Activated T-cell treated with anti-CD3 and anti-CD28 coated beads, Interleukin-2, amount 50 U/mL, for 48 hours (primary cell): Measurements from ENCODE around the gene THAP4.
"Not testable (repeated sequence)": the region's sequence is repeated elsewhere in the genome, so short reads cannot be mapped to it uniquely, and the experiment has no call there.

Source experiments
- DNase-seq, 2 experiments: peaks; one replicate each; pipeline ENCODE4 v3.0.0-alpha.2; 2020

Gene THAP4

DNA sequence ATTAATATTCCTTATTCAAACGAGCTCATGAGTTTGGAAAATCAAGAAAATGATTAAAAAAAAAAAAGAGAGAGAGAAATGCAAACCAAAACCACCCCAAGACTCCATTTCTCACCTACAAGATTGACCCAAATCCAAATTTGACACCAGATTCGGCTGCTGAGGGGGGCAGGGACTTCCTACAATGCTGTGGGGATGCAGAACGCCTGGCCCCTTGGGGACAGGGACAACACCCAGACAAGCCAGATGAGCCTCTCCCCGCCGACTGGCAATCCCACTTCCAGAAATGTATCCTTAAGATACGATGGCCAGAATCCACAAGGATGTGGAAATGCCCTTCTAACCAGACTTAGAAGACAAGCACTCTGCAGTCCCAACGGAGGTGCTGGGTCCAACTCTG, 57.7 kb downstream of the THAP4 start:
- DNase-seq: no peak

DNA sequence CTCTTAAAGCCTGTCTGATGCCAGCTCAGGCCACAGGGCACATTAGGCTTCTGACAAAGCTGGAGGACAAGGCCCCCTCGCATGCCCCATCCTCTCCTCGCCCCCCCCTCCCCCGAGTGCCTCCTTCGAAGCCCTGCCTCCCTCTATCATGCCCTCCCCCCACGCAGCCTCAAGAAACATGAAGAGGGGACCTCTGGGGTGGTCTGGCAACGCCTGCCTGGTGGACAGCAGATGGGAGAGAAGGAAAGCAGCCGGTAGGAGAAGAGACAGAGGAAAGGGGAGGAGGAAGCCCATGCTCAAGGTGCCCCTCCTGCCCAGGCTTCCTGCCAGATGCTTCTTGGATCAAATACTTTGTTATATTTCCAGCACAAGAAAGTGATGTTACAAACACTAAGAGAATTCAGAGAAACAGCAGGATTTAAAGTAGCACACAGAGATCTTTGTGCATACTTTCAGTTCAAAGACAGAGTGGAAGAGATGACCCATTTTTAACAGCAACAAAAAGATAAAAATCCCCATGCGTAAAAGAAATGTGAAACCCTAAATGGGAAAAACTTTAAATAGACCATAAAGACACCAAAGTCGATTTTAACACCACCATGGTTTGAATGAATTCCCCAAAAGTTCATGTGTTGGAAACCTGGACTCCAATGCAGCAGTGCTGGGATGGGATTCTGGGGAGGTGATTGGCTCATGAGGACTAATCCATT, 59.4 kb downstream of the THAP4 start:
- DNase-seq: no peak

DNA sequence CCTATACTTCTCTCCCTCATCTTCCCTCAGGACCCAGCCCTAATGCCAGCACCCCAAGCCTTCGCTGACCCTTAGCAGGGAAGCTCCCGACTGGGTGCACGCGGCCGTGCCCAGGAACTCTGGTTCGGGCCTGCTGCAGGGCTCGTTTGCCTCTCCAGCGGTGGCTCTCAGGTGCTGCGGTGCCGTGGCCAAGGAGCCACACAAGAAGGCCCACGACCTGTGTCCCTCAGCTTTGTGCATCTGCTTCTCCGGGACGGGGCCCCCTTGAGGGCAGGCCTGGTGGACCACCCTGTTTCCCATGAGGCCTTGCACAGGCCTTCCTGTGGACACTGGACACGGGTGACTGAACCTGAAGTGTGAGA, 60.7 kb downstream of the THAP4 start:
- no peak for DNase-seq

DNA sequence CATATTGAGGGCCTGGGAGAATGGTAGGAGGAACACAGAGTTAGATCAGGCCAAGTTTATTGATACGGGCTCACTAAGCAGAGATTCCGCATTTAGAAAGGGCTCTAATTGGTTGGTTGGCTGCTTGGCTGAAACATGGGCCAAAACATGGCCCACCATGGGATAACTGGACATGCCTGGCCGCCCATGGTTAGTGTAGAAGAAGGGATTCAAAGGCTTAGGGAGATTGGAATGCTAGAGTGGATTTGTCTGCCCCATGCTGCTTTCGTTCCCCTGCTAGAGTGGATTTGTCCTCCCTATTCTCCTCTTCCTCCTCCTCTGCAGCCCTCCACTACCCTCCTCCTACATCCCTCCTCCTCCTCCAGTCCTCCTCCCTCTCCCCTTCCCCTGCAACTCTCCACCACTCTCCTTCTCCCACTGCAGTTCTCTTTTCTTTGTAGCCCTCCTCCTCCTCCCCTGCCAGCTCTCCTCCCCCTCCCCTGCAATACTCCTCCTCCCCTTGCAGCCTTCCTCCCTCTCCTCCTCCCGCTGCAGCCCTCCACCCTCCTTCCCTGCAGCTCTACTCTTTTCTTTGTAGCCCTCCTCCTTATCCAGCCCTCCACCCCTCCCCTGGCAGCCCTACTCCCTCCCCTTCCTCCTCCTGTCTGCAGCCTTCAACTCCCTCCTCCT, 61.2 kb downstream of the THAP4 start:
- DNase-seq: no peak

DNA sequence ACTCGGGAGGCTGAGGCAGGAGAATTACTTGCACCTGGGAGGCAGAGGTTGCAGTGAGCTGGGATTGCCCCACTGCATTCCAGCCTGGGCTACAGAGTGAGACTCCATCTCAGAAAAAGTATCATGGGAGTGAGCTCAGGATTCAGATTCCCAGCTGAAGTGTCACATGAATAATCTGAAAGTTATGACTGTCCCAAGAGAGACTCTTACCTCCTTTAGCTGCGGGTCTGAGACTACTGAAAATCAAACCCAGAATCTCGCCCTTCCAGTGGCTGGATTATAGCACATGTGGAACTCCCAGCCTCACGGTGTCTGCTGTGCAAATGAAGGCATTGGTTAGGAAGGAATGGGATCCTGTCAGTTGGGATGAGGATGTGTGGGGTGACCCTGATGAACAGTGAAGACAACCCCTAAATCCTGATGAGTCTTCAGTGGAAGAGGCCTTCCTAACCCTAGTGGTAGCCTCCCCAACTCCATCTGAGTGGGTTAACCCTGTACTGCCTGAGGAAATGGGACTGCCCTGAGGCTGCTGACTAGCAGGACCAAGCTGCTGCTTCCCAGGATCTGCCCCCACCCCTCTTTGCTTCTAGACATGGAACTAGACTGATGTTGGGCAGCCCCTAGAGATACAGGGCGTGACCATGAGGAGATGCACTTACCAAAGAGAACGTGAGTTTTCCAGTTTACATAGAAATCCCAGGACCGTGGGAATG, 61.9 kb downstream of the THAP4 start:
- no peak for DNase-seq

DNA sequence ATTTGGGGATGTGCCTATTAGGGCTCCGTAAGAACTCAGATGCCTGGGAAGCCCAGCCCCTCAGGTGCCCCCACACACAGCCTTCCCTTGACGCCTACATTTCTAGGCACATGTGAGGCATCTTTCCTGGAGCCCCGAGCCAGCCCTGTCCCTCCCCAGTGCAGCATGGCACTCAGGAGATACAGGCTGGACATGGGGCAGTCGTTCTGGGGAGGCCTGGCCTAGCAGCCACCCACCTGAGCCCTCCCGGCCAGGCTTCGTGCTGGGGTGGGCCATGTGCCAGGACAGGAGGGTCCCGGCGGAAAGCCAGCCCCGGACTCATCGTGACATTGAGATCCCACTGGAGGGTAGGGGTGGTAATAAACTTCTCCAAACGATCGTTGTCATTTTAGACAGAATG, 63.2 kb downstream of the THAP4 start:
- DNase-seq: no peak

DNA sequence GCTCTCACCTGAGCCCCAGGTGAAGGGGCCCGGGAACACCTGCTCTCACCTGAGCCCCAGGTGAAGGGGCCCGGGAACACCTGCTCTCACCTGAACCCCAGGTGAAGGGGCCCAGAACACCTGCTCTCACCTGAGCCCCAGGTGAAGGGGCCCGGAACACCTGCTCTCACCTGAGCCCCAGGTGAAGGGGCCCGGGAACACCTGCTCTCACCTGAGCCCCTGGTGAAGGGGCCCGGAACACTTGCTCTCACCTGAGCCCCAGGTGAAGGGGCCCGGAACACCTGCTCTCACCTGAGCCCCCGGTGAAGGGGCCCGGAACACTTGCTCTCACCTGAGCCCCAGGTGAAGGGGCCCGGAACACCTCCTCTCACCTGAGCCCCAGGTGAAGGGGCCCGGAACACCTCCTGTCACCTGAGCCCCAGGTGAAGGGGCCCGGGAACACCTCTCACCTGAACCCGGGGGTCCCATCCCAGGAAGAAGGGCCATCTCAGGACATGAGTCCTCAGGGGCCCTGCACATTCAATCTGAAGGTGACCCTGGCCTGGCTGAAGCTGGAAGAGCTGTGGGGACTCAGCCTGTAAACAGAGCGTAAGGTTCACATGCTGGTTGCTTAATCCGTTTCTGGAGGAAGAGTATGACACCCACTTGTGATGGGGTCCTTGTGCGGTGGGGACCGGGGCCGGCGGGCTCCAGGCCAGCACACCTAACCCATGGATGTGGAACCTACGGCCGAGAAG, 63.9 kb downstream of the THAP4 start:
- DNase-seq: not testable (repeated sequence)

DNA sequence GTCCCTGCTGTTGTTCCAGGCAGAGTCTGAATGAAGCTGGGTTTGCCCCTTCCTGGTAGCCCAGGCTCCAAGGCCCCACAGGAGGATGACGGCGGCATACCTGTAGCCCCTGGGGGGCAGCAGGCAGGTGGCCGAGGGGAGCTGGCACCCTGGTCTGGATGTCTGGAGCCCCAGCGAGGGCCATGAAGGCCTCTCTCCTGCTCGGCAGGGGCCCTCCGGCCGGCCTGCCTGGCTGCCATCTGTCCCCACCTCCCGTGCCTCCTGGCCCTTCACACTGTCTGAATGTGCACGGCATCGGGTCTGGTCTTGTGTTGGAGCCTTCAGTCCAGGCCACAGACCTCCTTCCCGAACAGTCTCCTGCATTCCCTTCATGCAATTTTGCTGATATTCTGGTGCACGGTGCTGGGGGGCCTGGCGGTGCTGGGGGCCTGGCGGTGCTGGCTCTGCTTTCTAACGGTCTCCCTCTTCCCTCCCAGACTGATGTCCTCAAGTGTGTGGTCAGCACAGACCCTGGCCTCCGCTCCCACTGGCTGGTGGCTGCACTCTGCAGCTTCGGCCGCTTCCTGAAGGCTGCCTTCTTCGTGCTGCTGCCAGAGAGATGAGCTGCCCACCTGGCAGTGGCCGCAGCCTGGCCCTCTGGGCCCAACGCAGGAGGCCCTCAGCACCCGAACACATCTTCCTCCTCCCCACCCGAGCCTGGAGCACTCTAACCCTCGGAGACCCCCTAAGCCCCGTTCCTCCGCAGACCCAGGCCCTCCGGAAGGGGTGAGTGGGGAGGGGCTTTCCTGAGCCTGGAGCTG, 64.9 kb downstream of the THAP4 start:
- DNase-seq: no peak

DNA sequence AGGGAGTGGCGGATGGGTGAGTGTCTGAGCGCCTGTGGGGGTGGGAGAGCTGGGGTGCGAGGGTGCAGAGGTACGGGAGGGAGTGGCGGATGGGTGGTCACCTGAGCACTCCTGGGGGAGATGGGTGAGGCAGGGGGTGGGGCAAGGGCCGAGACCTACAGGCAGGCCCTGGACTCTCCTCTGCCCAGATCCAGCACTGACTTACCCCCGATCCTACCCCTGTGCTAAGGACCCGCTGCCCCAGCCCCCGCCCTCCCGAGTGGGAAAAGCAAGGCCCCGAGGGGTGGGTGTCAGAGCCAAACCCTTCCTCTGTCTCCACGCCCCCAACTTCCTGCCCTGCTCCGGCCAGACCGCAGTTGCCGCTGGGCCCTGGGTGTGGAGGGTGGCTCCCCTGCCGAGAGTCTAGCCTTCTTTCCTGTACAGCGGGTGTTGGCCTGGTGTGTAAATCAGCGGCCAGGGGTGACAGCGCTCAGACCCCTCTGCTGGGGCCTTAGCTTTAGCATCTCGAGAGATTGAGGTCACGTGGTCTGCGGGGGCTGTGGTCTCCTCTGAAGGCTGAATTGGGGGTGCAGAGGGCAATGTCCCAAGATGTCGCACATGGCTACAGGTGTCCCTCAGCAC, 65.9 kb downstream of the THAP4 start:
- DNase-seq: no peak

DNA sequence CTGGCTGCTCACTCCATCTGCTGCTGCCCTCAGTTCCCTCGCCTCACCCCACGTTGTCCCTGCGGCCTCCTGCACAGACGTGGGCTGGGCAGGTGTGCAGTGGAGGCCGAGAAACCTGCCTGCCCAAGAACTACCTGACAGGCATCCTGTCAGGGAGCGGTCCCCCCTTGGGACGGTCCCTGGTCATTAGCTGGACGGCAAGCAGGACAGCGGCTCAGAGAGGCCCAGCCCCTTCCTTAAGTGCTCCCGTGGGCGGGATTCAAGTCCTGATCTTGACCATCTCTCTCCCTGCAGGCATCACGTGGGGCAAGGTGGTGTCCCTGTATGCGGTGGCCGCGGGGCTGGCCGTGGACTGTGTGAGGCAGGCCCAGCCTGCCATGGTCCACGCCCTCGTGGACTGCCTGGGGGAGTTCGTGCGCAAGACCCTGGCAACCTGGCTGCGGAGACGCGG, 67.1 kb downstream of the THAP4 start:
- no peak for DNase-seq

DNA sequence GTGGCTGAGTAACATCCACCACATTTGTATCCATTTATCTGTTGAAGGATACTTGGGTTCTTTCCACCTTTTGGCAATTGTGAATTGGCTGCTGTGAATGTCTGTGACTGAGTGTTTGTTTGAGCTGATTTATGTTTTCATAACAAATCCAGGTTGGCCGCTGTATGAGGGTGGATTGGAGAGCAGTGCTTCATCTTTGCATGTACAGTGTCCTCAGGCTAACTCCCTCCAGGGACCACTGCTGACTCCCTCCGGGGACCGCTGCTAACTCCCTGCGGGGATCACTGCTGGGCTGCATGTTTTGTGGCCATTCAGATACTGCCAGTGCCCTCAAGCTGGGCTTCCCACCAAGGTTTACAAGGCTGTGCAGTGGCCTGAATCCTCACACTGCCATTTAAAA, 68.2 kb downstream of the THAP4 start:
- no peak for DNase-seq

DNA sequence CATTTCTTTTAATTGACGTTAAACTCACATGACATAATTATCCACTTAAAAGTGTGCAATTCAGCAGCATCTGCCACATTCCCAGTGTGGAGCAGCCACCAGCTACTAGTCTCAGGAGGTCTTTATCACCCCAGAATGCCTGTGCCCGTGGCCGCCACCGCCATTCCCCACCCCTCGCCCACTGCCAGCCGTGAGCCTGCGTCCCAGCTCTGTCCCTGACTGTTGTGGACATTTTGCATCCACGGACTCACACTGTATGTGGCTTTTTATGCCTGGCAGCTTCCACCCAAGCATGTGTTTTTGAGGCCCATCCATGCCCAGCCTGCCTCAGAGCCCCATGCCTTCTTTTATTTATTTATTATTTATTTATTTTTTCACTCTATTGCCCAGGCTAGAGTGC, 69.2 kb downstream of the THAP4 start:
- no peak for DNase-seq

DNA sequence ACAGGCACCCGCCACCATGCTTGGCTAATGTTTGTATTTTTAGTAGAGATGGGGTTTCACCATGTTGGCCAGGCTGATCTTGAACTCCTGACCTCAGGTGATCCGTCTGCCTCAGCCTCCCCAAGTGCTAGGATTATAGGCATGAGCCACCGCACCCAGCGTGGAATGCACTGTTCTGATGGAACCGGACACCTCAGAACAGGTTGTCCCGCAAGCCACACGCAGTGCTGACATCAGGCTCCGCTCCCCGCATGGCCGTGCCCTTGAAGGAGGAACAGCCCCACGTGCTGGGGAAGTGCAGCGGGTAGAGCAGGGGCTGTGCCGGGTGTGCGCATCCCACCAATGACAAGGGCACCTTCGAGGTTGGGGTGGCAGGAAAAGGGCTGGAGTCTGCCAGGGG, 69.7 kb downstream of the THAP4 start:
- not testable (repeated sequence) for DNase-seq

DNA sequence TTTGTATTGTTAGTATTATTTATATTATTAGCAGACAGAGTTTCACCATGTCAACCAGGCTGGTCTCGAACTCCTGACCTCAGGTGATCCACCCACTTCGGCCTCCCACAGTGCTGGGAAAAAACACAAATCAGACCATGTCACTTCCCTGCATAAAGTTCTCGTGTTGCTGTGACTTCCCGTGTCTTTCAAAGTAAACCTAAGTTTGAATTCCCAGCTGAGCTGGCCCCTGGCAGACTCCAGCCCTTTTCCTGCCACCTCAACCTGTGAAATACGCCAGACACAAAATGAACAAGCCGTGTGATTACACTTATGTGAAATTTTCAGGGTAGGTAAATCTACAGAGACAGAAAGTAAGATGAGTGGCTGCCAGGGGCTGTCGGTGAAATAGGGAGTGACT, 70.5 kb downstream of the THAP4 start:
- no peak for DNase-seq

DNA sequence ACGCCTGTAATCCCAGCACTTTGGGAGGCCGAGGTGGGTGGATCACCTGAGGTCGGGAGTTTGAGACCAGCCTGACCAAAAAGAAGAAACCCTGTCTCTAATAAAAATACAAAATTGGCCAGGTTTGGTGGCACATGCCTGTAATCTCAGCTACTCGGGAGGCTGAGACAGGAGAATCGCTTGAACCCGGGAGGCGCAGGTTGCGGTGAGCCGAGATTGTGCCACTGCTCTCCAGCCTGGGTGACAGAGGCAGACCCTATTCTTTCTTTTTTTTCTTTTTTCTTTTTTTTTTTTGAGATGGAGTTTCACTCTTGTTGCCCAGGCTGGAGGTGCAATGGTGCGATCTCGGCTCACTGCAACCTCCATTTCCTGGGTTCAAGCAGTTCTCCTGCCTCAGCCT, 70.9 kb downstream of the THAP4 start:
- not testable (repeated sequence) for DNase-seq

DNA sequence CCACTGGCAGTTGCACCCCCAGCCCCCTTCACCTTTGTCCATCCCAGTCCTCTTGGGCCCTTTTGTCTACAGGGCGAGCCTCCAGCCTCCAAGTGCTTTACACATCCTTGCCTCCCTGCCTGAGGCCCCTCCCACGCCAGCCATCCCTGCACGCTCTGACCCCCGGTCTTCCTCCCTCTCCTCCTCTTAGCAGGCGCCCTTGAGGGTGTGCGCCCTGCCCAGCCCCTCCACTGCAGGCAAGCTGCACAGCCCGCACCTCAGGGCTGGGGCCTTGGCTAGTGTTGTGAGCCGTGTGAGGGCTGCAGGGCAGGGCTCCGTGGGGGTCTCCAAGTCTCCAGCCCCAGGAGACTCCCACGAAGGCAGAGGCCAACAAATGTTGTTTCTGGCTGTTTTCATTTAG, 71.5 kb downstream of the THAP4 start:
- no peak for DNase-seq

DNA sequence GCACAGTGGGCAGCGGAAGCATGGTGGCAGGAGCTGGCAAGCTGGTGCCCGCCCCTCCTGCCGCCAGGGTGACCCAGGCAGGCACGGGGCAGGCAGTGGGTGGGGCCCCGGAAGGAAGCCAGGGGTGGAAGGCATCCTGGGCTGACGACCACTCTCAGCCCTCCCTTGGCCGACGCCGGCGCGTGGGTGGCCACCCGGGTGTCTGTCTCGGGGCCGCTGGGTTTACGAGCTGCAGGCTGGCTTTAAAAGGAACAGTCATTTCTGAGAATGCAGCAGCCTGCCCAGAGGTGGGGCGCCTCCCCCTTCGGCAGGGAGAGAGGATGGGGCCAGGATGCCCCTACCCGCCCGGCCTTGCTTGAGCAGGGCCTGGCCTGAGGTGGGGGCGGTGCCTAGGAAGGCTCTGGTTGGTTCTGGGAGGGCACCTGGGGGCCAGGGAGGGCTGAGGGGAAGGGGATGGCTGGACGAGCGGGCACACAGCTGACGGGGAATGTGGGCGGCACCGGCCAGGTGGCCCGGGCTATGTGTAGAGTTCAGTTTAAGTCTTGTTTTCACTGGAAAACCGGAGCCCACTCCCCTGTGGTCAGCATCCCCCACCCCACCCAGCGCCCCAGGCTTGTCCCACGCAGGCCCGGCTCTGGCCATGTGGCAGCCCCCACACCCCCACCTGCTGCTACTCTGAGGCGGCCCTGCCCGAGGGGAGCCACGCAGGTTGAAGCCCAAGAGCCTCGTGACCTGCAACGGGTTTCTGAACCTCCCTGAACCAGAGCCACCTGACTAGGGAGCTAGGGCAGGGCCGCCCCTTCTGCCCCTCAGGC, 72.2 kb downstream of the THAP4 start:
- no peak for DNase-seq

DNA sequence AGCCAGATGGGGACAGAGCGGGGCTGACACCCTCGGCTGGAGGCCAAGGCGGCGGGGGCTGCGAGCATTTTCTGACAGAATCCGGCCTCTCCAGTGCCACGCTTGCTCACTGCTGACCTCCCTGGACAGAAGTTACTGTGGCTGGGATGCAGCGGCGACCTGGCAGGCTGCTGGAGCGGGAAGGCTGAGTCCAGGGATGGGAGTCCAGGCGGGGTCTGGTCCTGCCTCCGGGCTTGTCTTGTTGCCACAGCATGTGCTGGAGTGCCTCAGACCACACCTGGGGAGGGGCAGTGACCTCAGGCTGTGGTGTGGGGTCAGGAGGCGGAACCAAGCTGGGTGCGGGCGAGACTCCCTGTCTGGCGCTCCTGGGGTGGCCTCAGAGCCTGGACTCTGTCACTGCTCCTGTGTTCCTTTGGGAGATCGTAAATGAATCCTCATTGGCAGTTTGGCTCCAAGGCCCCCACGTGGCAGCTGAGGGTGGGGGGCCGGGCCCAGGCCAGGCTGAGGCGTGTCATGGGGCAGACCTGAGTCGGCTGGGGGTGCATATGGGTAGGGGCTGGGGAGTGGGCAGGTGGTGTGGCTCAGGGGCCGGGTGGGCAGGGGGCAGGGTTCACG, 72.9 kb downstream of the THAP4 start:
- no peak for DNase-seq

DNA sequence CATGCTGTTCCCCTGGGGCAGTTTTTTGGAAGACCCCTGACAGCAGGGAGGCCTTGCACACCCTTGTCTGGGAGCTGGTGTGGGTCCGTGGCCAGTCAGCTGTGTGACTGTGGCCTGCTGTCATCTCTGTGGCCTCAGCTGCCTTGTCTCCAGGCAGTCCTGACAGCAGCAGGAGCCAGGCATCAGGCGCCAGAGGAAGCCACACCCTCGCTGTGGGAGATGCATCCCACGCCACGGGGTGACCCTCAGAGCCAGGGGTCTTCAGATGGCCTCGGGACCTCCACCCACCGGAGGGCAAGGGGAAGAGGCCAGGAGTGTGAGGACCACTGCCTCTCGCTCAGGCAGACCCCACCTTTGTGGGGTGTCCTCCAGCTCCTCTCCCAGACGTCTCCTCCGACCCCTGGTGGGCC, 73.4 kb downstream of the THAP4 start:
- DNase-seq: no peak

DNA sequence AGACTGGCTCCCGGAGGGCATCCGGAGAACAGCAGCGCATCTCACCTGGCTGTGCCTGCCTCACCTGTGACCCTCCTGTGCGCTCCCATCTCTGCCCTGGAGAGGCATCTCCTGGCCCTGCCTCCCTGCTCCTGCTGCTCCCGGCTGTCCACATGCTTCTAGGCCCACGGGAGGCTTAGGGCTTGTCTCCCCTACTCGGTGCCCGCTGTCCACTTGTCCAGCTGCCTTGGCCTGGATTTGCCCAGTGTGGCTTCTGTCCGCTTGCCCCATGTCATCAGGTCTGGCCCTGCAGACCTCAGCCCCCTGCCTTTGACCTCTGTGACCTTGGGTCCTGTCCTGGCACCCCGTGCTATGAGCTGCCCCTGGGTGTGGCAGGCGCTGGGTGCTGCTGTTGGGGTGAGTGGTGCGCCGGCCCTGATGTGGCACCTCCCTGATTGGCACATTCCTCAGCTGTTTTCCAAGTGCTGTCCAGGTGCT, 73.9 kb downstream of the THAP4 start:
- DNase-seq: no peak
